IMR-90 (cell line): Measurements from ENCODE around the gene EIF4G3. TPM values are rescaled to one million over a fixed set of nuclear protein-coding genes. Genes with fewer than 3 reads are reported as not detected.

Experiments
- ATAC-seq: fragments of 200-7000 bp; cut with Tn5 transposase; 2 replicates; pipeline ENCODE4 v1.9.1; 2020; ENCODE audit warnings: low read depth, mild to moderate bottlenecking, moderate library complexity
- BruUV-seq: library from RNA; stranded (reverse); fragments of 400-500 nt; replicated peaks from 2 replicates; lab custom pipeline; 2021; lab: Mats Ljungman, UMichigan
- CTCF ChIA-PET: fragments of 300-600 bp; formaldehyde crosslinking; extraction: SDS; loops from one replicate; lab custom pipeline; 2021; ENCODE audit warnings: antibody characterized with exemption; lab: Yijun Ruan, JAX
- POLR2A ChIA-PET: fragments of 300-600 bp; sonication (Branson Sonifier 250); formaldehyde crosslinking; loops from one replicate; lab custom pipeline; 2022; ENCODE audit warnings: antibody characterized with exemption; ENCODE audit not compliant: unreplicated experiment; lab: Charles Lee
- DNase-seq: peaks from one replicate; pipeline ENCODE4 v3.0.0; 2013
- H2AFZ ChIP-seq: replicated peaks from 2 replicates; pipeline ENCODE3; 2013; ENCODE audit warnings: low read length, mild to moderate bottlenecking; ENCODE audit not compliant: poor library complexity
- H2AK5ac ChIP-seq: 2 replicates; pipeline ENCODE4 v1.6.1; 2013; ENCODE audit warnings: low read depth, low read length, inconsistent platforms
- H2AK9ac ChIP-seq: replicated peaks from 2 replicates; pipeline ENCODE3; 2013; ENCODE audit warnings: mild to moderate bottlenecking, low read depth, low read length, moderate library complexity; ENCODE audit not compliant: poor library complexity
- H2BK120ac ChIP-seq: 2 replicates; pipeline ENCODE4 v1.6.1; 2013; ENCODE audit warnings: low read depth, low read length, inconsistent platforms
- H2BK15ac ChIP-seq: 3 replicates; pipeline ENCODE4 v1.6.1; 2013; ENCODE audit warnings: low read depth, low read length, inconsistent platforms
- H2BK20ac ChIP-seq: 2 replicates; pipeline ENCODE4 v1.6.1; 2013; ENCODE audit warnings: low read depth, mild to moderate bottlenecking, inconsistent platforms, low read length, moderate library complexity
- H2BK5ac ChIP-seq: 2 replicates; pipeline ENCODE4 v1.6.1; 2013; ENCODE audit warnings: mild to moderate bottlenecking, low read depth, low read length, inconsistent platforms; ENCODE audit not compliant: poor library complexity, severe bottlenecking
- H3K14ac ChIP-seq: replicated peaks from 2 replicates; pipeline ENCODE4 v1.6.1; 2013; ENCODE audit warnings: low read depth, low read length, inconsistent platforms
- H3K18ac ChIP-seq: 2 replicates; pipeline ENCODE4 v1.6.1; 2013; ENCODE audit warnings: low read depth, low read length, control low read depth
- H3K23ac ChIP-seq: 2 replicates; pipeline ENCODE4 v1.6.1; 2013; ENCODE audit warnings: low read depth, low read length, inconsistent platforms
- H3K27ac ChIP-seq: 2 replicates; pipeline ENCODE4 v1.5.1; 2013; ENCODE audit warnings: mild to moderate bottlenecking, control low read depth, low read length; ENCODE audit not compliant: insufficient read depth
- H3K27me3 ChIP-seq: 2 replicates; pipeline ENCODE4 v1.6.1; 2013; ENCODE audit warnings: low read length; ENCODE audit not compliant: control insufficient read depth, insufficient read depth
- H3K36me3 ChIP-seq: 2 replicates; pipeline ENCODE4 v1.6.1; 2013; ENCODE audit warnings: low read length, mixed read lengths; ENCODE audit not compliant: control insufficient read depth, insufficient read depth
- H3K4ac ChIP-seq: 2 replicates; pipeline ENCODE4 v1.6.1; 2013; ENCODE audit warnings: low read depth, low read length, inconsistent platforms
- H3K4me1 ChIP-seq: 2 replicates; pipeline ENCODE4 v1.6.1; 2013; ENCODE audit warnings: low read length, mixed read lengths; ENCODE audit not compliant: control insufficient read depth, insufficient read depth
- H3K4me2 ChIP-seq: 2 replicates; pipeline ENCODE4 v1.6.1; 2013; ENCODE audit warnings: low read depth, mild to moderate bottlenecking, control low read depth, low read length, moderate library complexity
- H3K4me3 ChIP-seq: 2 replicates; pipeline ENCODE4 v1.5.1; 2013; ENCODE audit warnings: low read depth, mild to moderate bottlenecking, control low read depth, low read length, moderate library complexity; ENCODE audit not compliant: insufficient read depth
- H3K56ac ChIP-seq: 2 replicates; pipeline ENCODE4 v1.6.1; 2013; ENCODE audit warnings: low read length, inconsistent platforms; ENCODE audit not compliant: insufficient read depth; ENCODE audit errors: extremely low read depth
- H3K79me1 ChIP-seq, 2 experiments: 2 replicates each; pipeline ENCODE4 v1.6.1; 2013; ENCODE audit warnings: low read length in 2 of 2, inconsistent platforms in 1 of 2, low read depth in 1 of 2
- H3K9ac ChIP-seq: 2 replicates; pipeline ENCODE4 v1.6.1; 2013; ENCODE audit warnings: low read depth, low read length, control low read depth
- H3K9me1 ChIP-seq: 2 replicates; pipeline ENCODE4 v1.6.1; 2013; ENCODE audit warnings: low read length, inconsistent platforms; ENCODE audit not compliant: insufficient read depth
- H3K9me3 ChIP-seq: 2 replicates; pipeline ENCODE4 v1.6.1; 2013; ENCODE audit warnings: low read length; ENCODE audit not compliant: control insufficient read depth, insufficient read depth
- H4K20me1 ChIP-seq: 2 replicates; pipeline ENCODE4 v1.6.1; 2013; ENCODE audit warnings: low read length, inconsistent platforms; ENCODE audit not compliant: insufficient read depth
- H4K5ac ChIP-seq: 2 replicates; pipeline ENCODE4 v1.6.1; 2013; ENCODE audit warnings: mild to moderate bottlenecking, low read depth, low read length, control low read depth
- H4K8ac ChIP-seq, 2 experiments: 2 replicates each; pipeline ENCODE4 v1.6.1; 2013; ENCODE audit warnings: low read depth in 2 of 2, low read length in 2 of 2, control low read depth in 1 of 2, inconsistent platforms in 1 of 2
- H4K91ac ChIP-seq: 2 replicates; pipeline ENCODE4 v1.6.1; 2013; ENCODE audit warnings: low read depth, low read length, inconsistent platforms; ENCODE audit not compliant: insufficient read depth
- BHLHE40 ChIP-seq: fragments of 150-350 bp; IDR thresholded peaks from 2 replicates; pipeline ENCODE4 v1.6.1; 2016; ENCODE audit warnings: mild to moderate bottlenecking, low read depth, low read length
- WGBS, 2 experiments: methylation state at CpG; one replicate each; pipeline versions ENCODE4 v1.1.5 to v1.1.7; 2013; ENCODE audit warnings: missing lambda C conversion rate in 2 of 2; ENCODE audit not compliant: insufficient read length in 1 of 2; ENCODE audit errors: extremely low coverage in 2 of 2; 5-methylcytosine and 5-hydroxymethylcytosine counted together
- dilution Hi-C: fragments of 300-500 bp; cut with HindIII; formaldehyde crosslinking; loops from one replicate; pipeline ENCODE4 v1.14.3; 2018; ENCODE audit warnings: low sequenced_read_pairs; ENCODE audit not compliant: unreplicated experiment
- in situ Hi-C: fragments of 300-500 bp; cut with MboI; formaldehyde crosslinking; loops from 3 replicates; pipeline ENCODE4 v1.14.3; 2019; ENCODE audit warnings: low sequenced_read_pairs, inconsistent platforms, mixed read lengths
- intact Hi-C: fragments of 100-400 bp; cut with micrococcal nuclease; formaldehyde crosslinking; loops from 2 replicates; pipeline ENCODE4 v1.10.0; 2022
- polyA plus RNA-seq, 3 experiments: library from polyadenylated mRNA; depleted of rRNA; stranded (reverse); fragments of >200 nt; gene quantifications; 2 replicates each; pipeline ENCODE4 v1.2.3, GENCODE V29; 2012; ENCODE audit warnings: low replicate concordance in 1 of 3
- total RNA-seq: library from RNA; depleted of rRNA; stranded (reverse); fragments of >200 nt; gene quantifications from 2 replicates; pipeline ENCODE4 v1.2.3, GENCODE V29; 2012

Gene EIF4G3
- total and polyA plus RNA-seq, 2 of the 4 experiments (the other 2 are of a cell fraction), result 25.8 to 49.2 TPM

- Histone ChIP-seq H3K27me3 (no peaks in the 10 kb centered on the region), H2AK9ac (no peak overlapping the region), H3K9me1 (peaks cover 8% of the 10 kb centered on the region), H2BK120ac (no peak overlapping the region), H3K4me1 (peaks cover 21% of the 10 kb centered on the region), H3K4ac (no peak overlapping the region), H3K9ac (no peak overlapping the region), H3K14ac (no peak overlapping the region), H3K4me2 (no peak overlapping the region), H4K5ac (no peak overlapping the region), H4K20me1 (peaks cover 25% of the 10 kb centered on the region; the same call in 1 of the 2 replicates), H4K91ac (no peak overlapping the region), H2BK5ac (no peak overlapping the region), H3K23ac (no peak overlapping the region), H2BK15ac (no peak overlapping the region), H2BK20ac (no peak overlapping the region), H3K79me1 (peaks cover 7 to 43% of the 10 kb centered on the region in 2 experiments), H4K8ac (no peak overlapping the region), H3K4me3 (no peak overlapping the region), H2AFZ (no peak overlapping the region), H3K18ac (no peak overlapping the region), H2AK5ac (no peak overlapping the region), H3K9me3 (no peaks in the 10 kb centered on the region), H3K56ac (no peak overlapping the region), H3K36me3 (no peaks in the 10 kb centered on the region), H3K27ac (no peak overlapping the region)
- POLR2A ChIA-PET, result interaction anchor here (0.6 kb wide), 1 partner anchor 216 kb away, joined by 3 read pairs; no protein-coding TSS in a partner anchor
- in situ Hi-C loops (no loop called here), dilution Hi-C loops (no loop called here), intact Hi-C loops (no loop called here)
- no peak for TF ChIP-seq BHLHE40
- DNase-seq (no peak), ATAC-seq (no peak)
- no CpG with 5 or more reads among the region's 2 CpGs for WGBS, 2 experiments
- BruUV-seq, result no TSS peak
- CTCF ChIA-PET, result no interaction called here
Observed at GRCh38 chr1:20978413-20978812, 198.3 kb downstream of the EIF4G3 start.
